ENCODE results near the gene SLC8A1. TPM values are rescaled to one million over a fixed set of nuclear protein-coding genes. Genes with fewer than 3 reads are reported as not detected.

Gene SLC8A1
- total and polyA plus RNA-seq, 2 donors, result 26.9 to 280 TPM

GRCh38 chr2:40282428-40282827 lies 169.5 kb downstream of the SLC8A1 start:
- 54% methylated on average over 7 of the region's 7 CpGs for WGBS
- H3K27ac ChIP-seq (ENCODE audit: low read depth), result peak overlapping the region; percentile 38
- H3K4me3 ChIP-seq (ENCODE audit: low read depth, low read length), result peak overlapping the region; percentile 25
- no peak for DNase-seq (ENCODE audit: extremely low spot score)
- H3K36me3 ChIP-seq (ENCODE audit: insufficient read depth), result no peaks in the 10 kb centered on the region
- H3K4me1 ChIP-seq (ENCODE audit: insufficient read depth), result no peaks in the 10 kb centered on the region

GRCh38 chr2:40281021-40281940 lies 170.6 kb downstream of the SLC8A1 start:
- WGBS, result 50% methylated on average over 3 of the region's 3 CpGs
- Histone ChIP-seq H3K4me3 (ENCODE audit: low read depth, low read length) (no peak overlapping the region), H3K27ac (ENCODE audit: low read depth) (no peak overlapping the region), H3K36me3 (ENCODE audit: insufficient read depth) (no peaks in the 10 kb centered on the region), H3K4me1 (ENCODE audit: insufficient read depth) (no peaks in the 10 kb centered on the region)
- no peak for DNase-seq (ENCODE audit: extremely low spot score)

- WGBS, result 67% methylated on average over 2 of the region's 2 CpGs
- no peaks in the 10 kb centered on the region for H3K4me1 ChIP-seq (ENCODE audit: insufficient read depth)
These were observed 172.4 kb downstream of the SLC8A1 start for GRCh38 chr2:40279482-40279881.

GRCh38 chr2:40279001-40279400 lies 172.9 kb downstream of the SLC8A1 start:
- no peak overlapping the region for H3K27ac ChIP-seq (ENCODE audit: low read depth)

More at GRCh38 chr2:40279482-40279881, 172.4 kb downstream of the SLC8A1 start:
- Histone ChIP-seq H3K27ac (ENCODE audit: low read depth) (no peak overlapping the region), H3K36me3 (ENCODE audit: insufficient read depth) (no peaks in the 10 kb centered on the region), H3K4me3 (ENCODE audit: low read depth, low read length) (no peak overlapping the region)
- no peak for DNase-seq (ENCODE audit: extremely low spot score)

GRCh38 chr2:40276076-40276475 lies 175.8 kb downstream of the SLC8A1 start:
- no peak for DNase-seq (ENCODE audit: extremely low spot score)
- Histone ChIP-seq H3K36me3 (ENCODE audit: insufficient read depth) (no peaks in the 10 kb centered on the region), H3K4me1 (ENCODE audit: insufficient read depth) (no peaks in the 10 kb centered on the region), H3K27ac (ENCODE audit: low read depth) (no peak overlapping the region), H3K4me3 (ENCODE audit: low read depth, low read length) (no peak overlapping the region)
- WGBS, result 88% methylated on average over 1 of the region's 1 CpG

More at GRCh38 chr2:40279001-40279400, 172.9 kb downstream of the SLC8A1 start:
- DNase-seq (ENCODE audit: extremely low spot score), result no peak
- no peaks in the 10 kb centered on the region for H3K4me1 ChIP-seq (ENCODE audit: insufficient read depth)
- no peaks in the 10 kb centered on the region for H3K36me3 ChIP-seq (ENCODE audit: insufficient read depth)
- H3K4me3 ChIP-seq (ENCODE audit: low read depth, low read length), result no peak overlapping the region
- 43% methylated on average over 2 of the region's 2 CpGs for WGBS

- H3K4me1 ChIP-seq (ENCODE audit: insufficient read depth), result no peaks in the 10 kb centered on the region
- no peaks in the 10 kb centered on the region for H3K36me3 ChIP-seq (ENCODE audit: insufficient read depth)
- no peak overlapping the region for H3K27ac ChIP-seq (ENCODE audit: low read depth)
These were observed 177.6 kb downstream of the SLC8A1 start for GRCh38 chr2:40274270-40274669.

GRCh38 chr2:40273734-40274182 lies 178.1 kb downstream of the SLC8A1 start:
- no peak overlapping the region for H3K27ac ChIP-seq (ENCODE audit: low read depth)
- no peaks in the 10 kb centered on the region for H3K4me1 ChIP-seq (ENCODE audit: insufficient read depth)
- WGBS, result 45% methylated on average over 6 of the region's 6 CpGs
- H3K36me3 ChIP-seq (ENCODE audit: insufficient read depth), result no peaks in the 10 kb centered on the region
- H3K4me3 ChIP-seq (ENCODE audit: low read depth, low read length), result no peak overlapping the region
- DNase-seq (ENCODE audit: extremely low spot score), result no peak

More at GRCh38 chr2:40274270-40274669, 177.6 kb downstream of the SLC8A1 start:
- no peak overlapping the region for H3K4me3 ChIP-seq (ENCODE audit: low read depth, low read length)
- WGBS, result 59% methylated on average over 4 of the region's 4 CpGs
- DNase-seq (ENCODE audit: extremely low spot score), result no peak

GRCh38 chr2:40271094-40271493 lies 180.8 kb downstream of the SLC8A1 start:
- Histone ChIP-seq H3K4me1 (ENCODE audit: insufficient read depth) (no peaks in the 10 kb centered on the region), H3K4me3 (ENCODE audit: low read depth, low read length) (no peak overlapping the region), H3K36me3 (ENCODE audit: insufficient read depth) (no peaks in the 10 kb centered on the region), H3K27ac (ENCODE audit: low read depth) (no peak overlapping the region)
- DNase-seq (ENCODE audit: extremely low spot score), result no peak
- 89% methylated on average over 6 of the region's 6 CpGs for WGBS

- Histone ChIP-seq H3K4me3 (ENCODE audit: low read depth, low read length) (no peak overlapping the region), H3K4me1 (ENCODE audit: insufficient read depth) (no peaks in the 10 kb centered on the region), H3K36me3 (ENCODE audit: insufficient read depth) (no peaks in the 10 kb centered on the region), H3K27ac (ENCODE audit: low read depth) (no peak overlapping the region)
- no peak for DNase-seq (ENCODE audit: extremely low spot score)
- 95% methylated on average over 2 of the region's 2 CpGs for WGBS
These were observed 181.5 kb downstream of the SLC8A1 start for GRCh38 chr2:40270372-40270771.

- no peaks in the 10 kb centered on the region for H3K4me1 ChIP-seq (ENCODE audit: insufficient read depth)
- WGBS, result 72% methylated on average over 2 of the region's 2 CpGs
- no peaks in the 10 kb centered on the region for H3K36me3 ChIP-seq (ENCODE audit: insufficient read depth)
- DNase-seq (ENCODE audit: extremely low spot score), result no peak
- no peak overlapping the region for H3K27ac ChIP-seq (ENCODE audit: low read depth)
- H3K4me3 ChIP-seq (ENCODE audit: low read depth, low read length), result no peak overlapping the region
These were observed 183.3 kb downstream of the SLC8A1 start for GRCh38 chr2:40268566-40268965.

- WGBS, result 97% methylated on average over 1 of the region's 1 CpG
- no peak overlapping the region for H3K4me3 ChIP-seq (ENCODE audit: low read depth, low read length)
- H3K27ac ChIP-seq (ENCODE audit: low read depth), result no peak overlapping the region
- no peaks in the 10 kb centered on the region for H3K4me1 ChIP-seq (ENCODE audit: insufficient read depth)
- no peak for DNase-seq (ENCODE audit: extremely low spot score)
- no peaks in the 10 kb centered on the region for H3K36me3 ChIP-seq (ENCODE audit: insufficient read depth)
These were observed 185.7 kb downstream of the SLC8A1 start for GRCh38 chr2:40266201-40266600.

- Histone ChIP-seq H3K4me1 (ENCODE audit: insufficient read depth) (no peaks in the 10 kb centered on the region), H3K4me3 (ENCODE audit: low read depth, low read length) (no peak overlapping the region), H3K27ac (ENCODE audit: low read depth) (no peak overlapping the region), H3K36me3 (ENCODE audit: insufficient read depth) (no peaks in the 10 kb centered on the region)
- DNase-seq (ENCODE audit: extremely low spot score), result no peak
These were observed 186.3 kb downstream of the SLC8A1 start for GRCh38 chr2:40265602-40266001.

GRCh38 chr2:40261042-40261441 lies 190.8 kb downstream of the SLC8A1 start:
- no peak for DNase-seq (ENCODE audit: extremely low spot score)
- Histone ChIP-seq H3K4me3 (ENCODE audit: low read depth, low read length) (no peak overlapping the region), H3K27ac (ENCODE audit: low read depth) (no peak overlapping the region), H3K4me1 (ENCODE audit: insufficient read depth) (no peaks in the 10 kb centered on the region), H3K36me3 (ENCODE audit: insufficient read depth) (no peaks in the 10 kb centered on the region)
- WGBS, result 92% methylated on average over 2 of the region's 2 CpGs

GRCh38 chr2:40260437-40260836 lies 191.5 kb downstream of the SLC8A1 start:
- no peak overlapping the region for H3K27ac ChIP-seq (ENCODE audit: low read depth)
- H3K36me3 ChIP-seq (ENCODE audit: insufficient read depth), result no peaks in the 10 kb centered on the region
- H3K4me1 ChIP-seq (ENCODE audit: insufficient read depth), result no peaks in the 10 kb centered on the region
- 73% methylated on average over 2 of the region's 2 CpGs for WGBS
- DNase-seq (ENCODE audit: extremely low spot score), result no peak
- H3K4me3 ChIP-seq (ENCODE audit: low read depth, low read length), result no peak overlapping the region

Data from urinary bladder (tissue), 4 donors.